PC-3 (cell line): ENCODE results near the gene NDUFB3. TPM values are rescaled to one million over a fixed set of nuclear protein-coding genes. Genes with fewer than 3 reads are reported as not detected.

ENCODE experiments used
- ATAC-seq: fragments of 200-7000 bp; cut with Tn5 transposase; 2 replicates; pipeline ENCODE4 v1.9.1; 2020; ENCODE audit warnings: mild to moderate bottlenecking, moderate library complexity
- BruUV-seq: library from RNA; stranded (reverse); fragments of 400-500 nt; replicated peaks from 2 replicates; lab custom pipeline; 2021; lab: Mats Ljungman, UMichigan
- CTCF ChIA-PET: fragments of 300-600 bp; sonication (Branson Sonifier 250); formaldehyde crosslinking; loops from one replicate; lab custom pipeline; 2022; ENCODE audit warnings: antibody characterized with exemption; lab: Charles Lee
- POLR2A ChIA-PET: fragments of 300-600 bp; sonication (Branson Sonifier 250); formaldehyde crosslinking; loops from one replicate; lab custom pipeline; 2022; ENCODE audit warnings: antibody characterized with exemption; ENCODE audit not compliant: unreplicated experiment; lab: Charles Lee
- DNase-seq: peaks from one replicate; pipeline ENCODE4 v3.0.0-alpha.2; 2015
- H2AFZ ChIP-seq: fragments of 300-600 bp; sonication (generic); 2 replicates; pipeline ENCODE4 v1.6.0; 2016; ENCODE audit warnings: antibody characterized with exemption, low read length
- H3F3A ChIP-seq: fragments of 300-600 bp; sonication (generic); one replicate; pipeline ENCODE4 v1.6.0; 2017; ENCODE audit warnings: antibody characterized with exemption, low read length, control low read depth, mild to moderate bottlenecking; ENCODE audit not compliant: unreplicated experiment
- H3K27ac ChIP-seq: fragments of 300-600 bp; sonication (generic); 2 replicates; pipeline ENCODE4 v1.5.1; 2016; ENCODE audit warnings: mild to moderate bottlenecking, low read length
- H3K27me3 ChIP-seq: fragments of 300-600 bp; sonication (generic); 2 replicates; pipeline ENCODE4 v1.6.1; 2016; ENCODE audit warnings: low read length, mixed read lengths
- H3K36me3 ChIP-seq: fragments of 300-600 bp; sonication (generic); 2 replicates; pipeline ENCODE4 v1.6.1; 2016; ENCODE audit warnings: low read depth, mixed run types, low read length, mixed read lengths
- H3K4me1 ChIP-seq: fragments of 300-600 bp; sonication (generic); 2 replicates; pipeline ENCODE4 v1.5.1; 2016; ENCODE audit warnings: low read length; ENCODE audit not compliant: insufficient read depth
- H3K4me2 ChIP-seq: fragments of 300-600 bp; sonication (generic); 2 replicates; pipeline ENCODE4 v1.6.0; 2016; ENCODE audit warnings: low read length
- H3K4me3 ChIP-seq: fragments of 300-600 bp; sonication (generic); 2 replicates; pipeline ENCODE4 v1.5.1; 2016; ENCODE audit warnings: mild to moderate bottlenecking, low read length, mixed read lengths
- H3K79me2 ChIP-seq: fragments of 300-600 bp; sonication (generic); 2 replicates; pipeline ENCODE4 v1.6.1; 2017; ENCODE audit warnings: low read length, mixed read lengths
- H3K9ac ChIP-seq: fragments of 300-600 bp; sonication (generic); 2 replicates; pipeline ENCODE4 v1.6.0; 2016; ENCODE audit warnings: mild to moderate bottlenecking, low read length
- H3K9me2 ChIP-seq: fragments of 300-600 bp; sonication (generic); replicated peaks from 2 replicates; pipeline ENCODE4 v1.6.1; 2016; ENCODE audit warnings: mixed run types, low read length, mixed read lengths
- H3K9me3 ChIP-seq: fragments of 300-600 bp; sonication (generic); 2 replicates; pipeline ENCODE4 v1.6.1; 2016; ENCODE audit warnings: low read length, mixed read lengths
- H4K20me1 ChIP-seq: fragments of 300-600 bp; sonication (generic); 2 replicates; pipeline ENCODE4 v1.6.1; 2016; ENCODE audit warnings: low read length, mixed read lengths
- CTCF ChIP-seq: fragments of 300-600 bp; sonication (generic); conservative IDR thresholded peaks from 2 replicates; pipeline ENCODE4 v1.5.1; 2017; ENCODE audit warnings: antibody characterized with exemption, low read depth, mild to moderate bottlenecking, low read length
- EZH2 ChIP-seq: fragments of 300-600 bp; sonication (generic); IDR thresholded peaks from one replicate; pipeline ENCODE4 v1.6.1; 2017; ENCODE audit warnings: antibody characterized with exemption, mild to moderate bottlenecking, low read length; ENCODE audit not compliant: unreplicated experiment
- EZH2phosphoT487 ChIP-seq: fragments of 300-600 bp; sonication (generic); IDR thresholded peaks from 2 replicates; pipeline ENCODE4 v1.6.1; 2018; ENCODE audit warnings: mild to moderate bottlenecking, antibody characterized with exemption, low read length, borderline replicate concordance
- intact Hi-C: fragments of 100-400 bp; cut with micrococcal nuclease; formaldehyde crosslinking; loops from 2 replicates; pipeline ENCODE4 v1.9.0; 2023
- total RNA-seq: library from RNA; depleted of rRNA; stranded (reverse); fragments of >200 nt; gene quantifications from 2 replicates; pipeline ENCODE4 v1.2.3, GENCODE V29; 2014

Gene NDUFB3
- total RNA-seq, 1 experiment from 2014 or later, result 176 TPM

- no peak overlapping the region for H3K4me2 ChIP-seq
- H3K27ac ChIP-seq, result no peak overlapping the region
- peaks cover 6% of the 10 kb centered on the region; the same call in 1 of the 2 replicates for H3K79me2 ChIP-seq
- no TSS peak for BruUV-seq
- ATAC-seq (no peak), DNase-seq (no peak)
- no peaks in the 10 kb centered on the region for H3K27me3 ChIP-seq
- CTCF ChIA-PET, result no interaction called here
- no peaks in the 10 kb centered on the region for H3K4me1 ChIP-seq
- H4K20me1 ChIP-seq, result no peaks in the 10 kb centered on the region
- intact Hi-C loops, result no loop called here
- no peak overlapping the region for H2AFZ ChIP-seq
- no peaks in the 10 kb centered on the region for H3K36me3 ChIP-seq
- no peaks in the 10 kb centered on the region for H3K9me2 ChIP-seq
- no peak overlapping the region for H3K4me3 ChIP-seq
- H3F3A ChIP-seq, result no peaks in the 10 kb centered on the region
- POLR2A ChIA-PET, result no interaction called here
- H3K9me3 ChIP-seq, result no peaks in the 10 kb centered on the region
- H3K9ac ChIP-seq, result no peak overlapping the region
- no peak for TF ChIP-seq EZH2phosphoT487
Measured at GRCh38 chr2:201111096-201111495, 39.3 kb downstream of the NDUFB3 start.

- intact Hi-C loops, result no loop called here
- H3K4me3 ChIP-seq, result no peak overlapping the region
- H3K4me2 ChIP-seq, result no peak overlapping the region
- H3F3A ChIP-seq, result peaks cover 6% of the 10 kb centered on the region
- no peak for TF ChIP-seq EZH2phosphoT487
- no peak for TF ChIP-seq EZH2
- no peak for TF ChIP-seq CTCF
- DNase-seq (no peak), ATAC-seq (no peak)
- ChIA-PET POLR2A (interaction anchor here (0.6 kb wide), 1 partner anchor 31 kb away, joined by 3 read pairs; no protein-coding TSS in a partner anchor), CTCF (no interaction called here)
- H2AFZ ChIP-seq, result no peak overlapping the region
- no TSS peak for BruUV-seq
- H4K20me1 ChIP-seq, result no peaks in the 10 kb centered on the region
- H3K9me3 ChIP-seq, result no peaks in the 10 kb centered on the region
- no peak overlapping the region for H3K27ac ChIP-seq
- H3K36me3 ChIP-seq, result no peaks in the 10 kb centered on the region
- H3K79me2 ChIP-seq, result peaks cover 36% of the 10 kb centered on the region
- no peak overlapping the region for H3K9ac ChIP-seq
- no peaks in the 10 kb centered on the region for H3K27me3 ChIP-seq
- peaks cover 13% of the 10 kb centered on the region for H3K4me1 ChIP-seq
- no peaks in the 10 kb centered on the region for H3K9me2 ChIP-seq
Measured at GRCh38 chr2:201114350-201114749, 42.5 kb downstream of the NDUFB3 start.

GRCh38 chr2:201114846-201115245, 43.0 kb downstream of the NDUFB3 start:
- no peaks in the 10 kb centered on the region for H3K9me3 ChIP-seq
- peaks cover 41% of the 10 kb centered on the region for H3K79me2 ChIP-seq
- no peaks in the 10 kb centered on the region for H3K27me3 ChIP-seq
- ATAC-seq, result no peak
- no peaks in the 10 kb centered on the region for H4K20me1 ChIP-seq
- H3F3A ChIP-seq, result peaks cover 6% of the 10 kb centered on the region
- no peaks in the 10 kb centered on the region for H3K9me2 ChIP-seq
- H3K4me1 ChIP-seq, result peaks cover 17% of the 10 kb centered on the region
- ChIA-PET POLR2A (interaction anchor here (0.6 kb wide), 2 partner anchors 30 to 58 kb away, joined by 3 read pairs; no protein-coding TSS in a partner anchor), CTCF (interaction anchor here (0.5 kb wide), 1 partner anchor 46 kb away, joined by 5 read pairs; no protein-coding TSS in a partner anchor)
- H3K27ac ChIP-seq, result no peak overlapping the region
- TF ChIP-seq EZH2phosphoT487, result no peak
- TF ChIP-seq EZH2, result no peak
- TF ChIP-seq CTCF, result no peak
- no peak overlapping the region for H3K4me2 ChIP-seq
- H3K36me3 ChIP-seq, result no peaks in the 10 kb centered on the region
- no peak overlapping the region for H3K9ac ChIP-seq
- no peak overlapping the region for H3K4me3 ChIP-seq
- BruUV-seq, result TSS peak; percentile 15
- H2AFZ ChIP-seq, result no peak overlapping the region
- DNase-seq, result peak; percentile 20
- intact Hi-C loops, result loop anchor here (5.0 kb wide), 2 partner anchors 62 to 117 kb away; no protein-coding TSS in a partner anchor
